HepG2 (cell line): ENCODE measurements around the gene NFKB2. TPM values are rescaled to one million over a fixed set of nuclear protein-coding genes. Genes with fewer than 3 reads are reported as not detected.

Experiments
- ARNT ChIP-seq: fragments of 450-650 bp; IDR thresholded peaks from 2 replicates; pipeline ENCODE4 v1.6.1; 2017
- CC2D1A ChIP-seq: sonication (generic); formaldehyde crosslinking; IDR thresholded peaks from 2 replicates; pipeline ENCODE4 v1.8.1; 2023; ENCODE audit warnings: mild to moderate bottlenecking, missing genetic modification reagents
- DMAP1 ChIP-seq: IDR thresholded peaks from 2 replicates; pipeline ENCODE4 v1.6.1; 2016
- EEA1 ChIP-seq: sonication (generic); formaldehyde crosslinking; IDR thresholded peaks from 2 replicates; pipeline ENCODE4 v1.5.1; 2020; ENCODE audit warnings: mild to moderate bottlenecking, missing genetic modification reagents, borderline replicate concordance
- FIP1L1 ChIP-seq: fragments of 200-400 bp; formaldehyde crosslinking; IDR thresholded peaks from 2 replicates; pipeline ENCODE4 v1.6.1; 2018; ENCODE audit warnings: low read depth, mild to moderate bottlenecking, low read length, moderate library complexity, borderline replicate concordance; ENCODE audit not compliant: insufficient read depth
- FOXK1 ChIP-seq: sonication (generic); formaldehyde crosslinking; IDR thresholded peaks from 2 replicates; pipeline ENCODE4 v1.4.0; 2020; ENCODE audit warnings: low read depth, missing genetic modification reagents, borderline replicate concordance
- HOXA9 ChIP-seq: sonication (generic); formaldehyde crosslinking; IDR thresholded peaks from 2 replicates; pipeline ENCODE4 v1.8.1; 2022; ENCODE audit warnings: missing genetic modification reagents, mild to moderate bottlenecking, moderate library complexity, borderline replicate concordance
- JDP2 ChIP-seq: sonication (generic); formaldehyde crosslinking; IDR thresholded peaks from 2 replicates; pipeline ENCODE4 v1.8.1; 2022; ENCODE audit warnings: missing genetic modification reagents, borderline replicate concordance
- JUNB ChIP-seq: sonication (generic); formaldehyde crosslinking; IDR thresholded peaks from 2 replicates; pipeline ENCODE4 v1.8.0; 2022; ENCODE audit warnings: missing genetic modification reagents, mild to moderate bottlenecking, borderline replicate concordance
- MEF2D ChIP-seq: sonication (generic); formaldehyde crosslinking; IDR thresholded peaks from 2 replicates; pipeline ENCODE4 v1.5.1; 2020; ENCODE audit warnings: mild to moderate bottlenecking, missing genetic modification reagents
- NFKB2 ChIP-seq: sonication (generic); formaldehyde crosslinking; IDR thresholded peaks from 2 replicates; pipeline ENCODE4 v1.4.0; 2020; ENCODE audit warnings: missing genetic modification reagents, borderline replicate concordance
- PCBP1 ChIP-seq: fragments of 200-400 bp; formaldehyde crosslinking; IDR thresholded peaks from 2 replicates; pipeline ENCODE4 v1.6.1; 2017; ENCODE audit warnings: mild to moderate bottlenecking, low read depth, low read length, borderline replicate concordance
- POLR2AphosphoS2 ChIP-seq: IDR thresholded peaks from 2 replicates; pipeline ENCODE4 v1.6.1; 2011; ENCODE audit warnings: low read depth, low read length, improper control_type of control experiment
- ZBTB8A ChIP-seq: sonication (generic); formaldehyde crosslinking; IDR thresholded peaks from 2 replicates; pipeline ENCODE4 v1.4.0; 2020; ENCODE audit warnings: mild to moderate bottlenecking, low read depth, missing genetic modification reagents, borderline replicate concordance
- ZNF496 ChIP-seq: sonication (generic); formaldehyde crosslinking; IDR thresholded peaks from 2 replicates; pipeline ENCODE4 v1.8.1; 2023; ENCODE audit warnings: mild to moderate bottlenecking, moderate library complexity, missing genetic modification reagents; ENCODE audit not compliant: insufficient replicate concordance
- ZNF589 ChIP-seq: sonication (generic); formaldehyde crosslinking; conservative IDR thresholded peaks from 2 replicates; pipeline ENCODE4 v1.8.0; 2022; ENCODE audit warnings: mild to moderate bottlenecking, moderate library complexity, missing genetic modification reagents
- ZNF614 ChIP-seq: IDR thresholded peaks from 2 replicates; pipeline ENCODE4 v1.6.1; 2018; ENCODE audit warnings: missing biosample characterization, missing genetic modification reagents, inconsistent platforms, borderline replicate concordance
- ZNF709 ChIP-seq: sonication (generic); formaldehyde crosslinking; IDR thresholded peaks from 2 replicates; pipeline ENCODE4 v1.5.0; 2020; ENCODE audit warnings: mild to moderate bottlenecking, missing genetic modification reagents
- polyA plus RNA-seq, 8 experiments: library from polyadenylated mRNA; depleted of rRNA in 3 of 8; stranded (reverse) in 7 of 8; unstranded in 1 of 8; fragments of >200 nt; fragmentation: Illumina TruSeq in 4 of 8; extraction: Trizol in 4 of 8; gene quantifications; 2 replicates each; pipeline versions ENCODE4 v1.2.1 to v1.2.3, GENCODE V29; 2011 to 2016; ENCODE audit warnings: low read depth in 4 of 8, missing spikeins in 1 of 8, mixed read lengths in 1 of 8; ENCODE audit not compliant: insufficient read depth in 1 of 8
- total RNA-seq, 5 experiments: library from RNA; depleted of rRNA; stranded (reverse); fragments of >200 nt; fragmentation: Illumina TruSeq; extraction: Trizol; gene quantifications; 2 replicates each; pipeline ENCODE4 v1.2.3, GENCODE V29; 2016; ENCODE audit warnings: low read depth in 1 of 5
- TF ChIP-seq, protein P1 (sequence below): IDR thresholded peaks from 2 replicates; pipeline ENCODE4 v1.6.1; 2016
- TF ChIP-seq, protein P2 (sequence below): sonication (generic); formaldehyde crosslinking; IDR thresholded peaks from 2 replicates; pipeline ENCODE4 v1.4.0; 2020; ENCODE audit warnings: missing genetic modification reagents
- TF ChIP-seq, protein P3 (sequence below): IDR thresholded peaks from 2 replicates; pipeline ENCODE4 v1.6.1; 2016; ENCODE audit warnings: mild to moderate bottlenecking

Gene NFKB2
- total and polyA plus RNA-seq, 2 of the 13 experiments (the other 11 are each of a cell fraction or from before 2014, with no cell fraction given) = 7.7 to 12.5 TPM

DNA sequence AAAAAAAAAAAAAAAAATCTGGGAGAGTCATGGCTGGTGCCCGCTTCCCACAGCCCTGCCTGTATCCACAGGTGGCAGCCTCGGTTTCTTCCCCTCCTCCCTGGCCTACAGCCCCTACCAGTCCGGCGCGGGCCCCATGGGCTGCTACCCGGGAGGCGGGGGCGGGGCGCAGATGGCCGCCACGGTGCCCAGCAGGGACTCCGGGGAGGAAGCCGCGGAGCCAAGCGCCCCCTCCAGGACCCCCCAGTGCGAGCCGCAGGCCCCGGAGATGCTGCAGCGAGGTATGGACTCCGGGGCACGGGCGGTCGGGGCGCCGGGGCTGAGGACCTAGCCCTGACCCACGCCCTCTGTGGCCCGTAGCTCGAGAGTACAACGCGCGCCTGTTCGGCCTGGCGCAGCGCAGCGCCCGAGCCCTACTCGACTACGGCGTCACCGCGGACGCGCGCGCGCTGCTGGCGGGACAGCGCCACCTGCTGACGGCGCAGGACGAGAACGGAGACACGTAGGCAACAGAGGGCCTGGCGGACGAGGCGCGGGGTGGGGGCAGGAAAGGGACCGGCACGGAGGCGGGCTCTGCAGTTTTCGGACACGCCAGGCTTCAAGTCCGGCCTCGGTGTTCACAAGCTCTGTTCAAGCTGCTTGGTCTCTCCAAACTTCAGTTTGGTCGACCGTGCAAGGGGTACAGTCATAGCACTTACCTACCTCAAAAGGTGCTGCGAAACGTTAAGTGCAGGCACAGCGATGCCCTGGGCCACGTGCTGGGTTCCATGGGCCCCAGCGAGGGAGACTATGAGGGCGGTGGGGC lies 3.9 kb downstream of the NFKB2 start (continued):
- peak; percentile 83 for TF ChIP-seq ZNF589 (CRISPR knock-in tag)
- TF ChIP-seq DMAP1 (CRISPR knock-in tag) = peak; percentile 94
- TF ChIP-seq, protein P1, sequence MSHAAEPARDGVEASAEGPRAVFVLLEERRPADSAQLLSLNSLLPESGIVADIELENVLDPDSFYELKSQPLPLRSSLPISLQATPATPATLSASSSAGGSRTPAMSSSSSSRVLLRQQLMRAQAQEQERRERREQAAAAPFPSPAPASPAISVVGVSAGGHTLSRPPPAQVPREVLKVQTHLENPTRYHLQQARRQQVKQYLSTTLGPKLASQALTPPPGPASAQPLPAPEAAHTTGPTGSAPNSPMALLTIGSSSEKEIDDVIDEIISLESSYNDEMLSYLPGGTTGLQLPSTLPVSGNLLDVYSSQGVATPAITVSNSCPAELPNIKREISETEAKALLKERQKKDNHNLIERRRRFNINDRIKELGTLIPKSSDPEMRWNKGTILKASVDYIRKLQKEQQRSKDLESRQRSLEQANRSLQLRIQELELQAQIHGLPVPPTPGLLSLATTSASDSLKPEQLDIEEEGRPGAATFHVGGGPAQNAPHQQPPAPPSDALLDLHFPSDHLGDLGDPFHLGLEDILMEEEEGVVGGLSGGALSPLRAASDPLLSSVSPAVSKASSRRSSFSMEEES = peak; percentile 40; the same call in 1 of the 2 replicates
- TF ChIP-seq, protein P2, sequence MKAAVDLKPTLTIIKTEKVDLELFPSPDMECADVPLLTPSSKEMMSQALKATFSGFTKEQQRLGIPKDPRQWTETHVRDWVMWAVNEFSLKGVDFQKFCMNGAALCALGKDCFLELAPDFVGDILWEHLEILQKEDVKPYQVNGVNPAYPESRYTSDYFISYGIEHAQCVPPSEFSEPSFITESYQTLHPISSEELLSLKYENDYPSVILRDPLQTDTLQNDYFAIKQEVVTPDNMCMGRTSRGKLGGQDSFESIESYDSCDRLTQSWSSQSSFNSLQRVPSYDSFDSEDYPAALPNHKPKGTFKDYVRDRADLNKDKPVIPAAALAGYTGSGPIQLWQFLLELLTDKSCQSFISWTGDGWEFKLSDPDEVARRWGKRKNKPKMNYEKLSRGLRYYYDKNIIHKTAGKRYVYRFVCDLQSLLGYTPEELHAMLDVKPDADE (CRISPR knock-in tag) = no peak
- TF ChIP-seq JUNB (CRISPR knock-in tag) = no peak
- no peak for TF ChIP-seq ZBTB8A (CRISPR knock-in tag)
- no peak for TF ChIP-seq ZNF496 (CRISPR knock-in tag)
- TF ChIP-seq POLR2AphosphoS2 = no peak
- TF ChIP-seq FOXK1 (CRISPR knock-in tag) = peak; percentile 78; the same call in 1 of the 2 replicates
- peak; percentile 93 for TF ChIP-seq ZNF614 (CRISPR knock-in tag)
- TF ChIP-seq JDP2 (CRISPR knock-in tag) = no peak
- TF ChIP-seq ARNT = no peak
- no peak for TF ChIP-seq PCBP1
- TF ChIP-seq, protein P3, sequence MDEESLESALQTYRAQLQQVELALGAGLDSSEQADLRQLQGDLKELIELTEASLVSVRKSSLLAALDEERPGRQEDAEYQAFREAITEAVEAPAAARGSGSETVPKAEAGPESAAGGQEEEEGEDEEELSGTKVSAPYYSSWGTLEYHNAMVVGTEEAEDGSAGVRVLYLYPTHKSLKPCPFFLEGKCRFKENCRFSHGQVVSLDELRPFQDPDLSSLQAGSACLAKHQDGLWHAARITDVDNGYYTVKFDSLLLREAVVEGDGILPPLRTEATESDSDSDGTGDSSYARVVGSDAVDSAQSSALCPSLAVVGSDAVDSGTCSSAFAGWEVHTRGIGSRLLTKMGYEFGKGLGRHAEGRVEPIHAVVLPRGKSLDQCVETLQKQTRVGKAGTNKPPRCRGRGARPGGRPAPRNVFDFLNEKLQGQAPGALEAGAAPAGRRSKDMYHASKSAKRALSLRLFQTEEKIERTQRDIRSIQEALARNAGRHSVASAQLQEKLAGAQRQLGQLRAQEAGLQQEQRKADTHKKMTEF (CRISPR knock-in tag) = peak; percentile 94
- no peak for TF ChIP-seq FIP1L1
- 0 out of 2 replicates have a peak, but pooled peaks have one; percentile 16 for TF ChIP-seq MEF2D (CRISPR knock-in tag)
- TF ChIP-seq ZNF709 (CRISPR knock-in tag) = peak; percentile 36; the same call in 1 of the 2 replicates
- TF ChIP-seq NFKB2 = no peak; the same call in 1 of the 2 replicates
- TF ChIP-seq HOXA9 (CRISPR knock-in tag) = no peak
- no peak for TF ChIP-seq CC2D1A (CRISPR knock-in tag)
- TF ChIP-seq EEA1 (CRISPR knock-in tag) = 0 out of 2 replicates have a peak, but pooled peaks have one; percentile 44
